IMR-90 (cell line): ENCODE results near the gene HYAL3. TPM values are rescaled to one million over a fixed set of nuclear protein-coding genes. Genes with fewer than 3 reads are reported as not detected.
A peak's percentile ranks its signal among the peaks of the same experiment; 100 is the strongest.

Experiments used
- ATAC-seq: fragments of 200-7000 bp; cut with Tn5 transposase; 2 replicates; pipeline ENCODE4 v1.9.1; 2020; ENCODE audit warnings: low read depth, mild to moderate bottlenecking, moderate library complexity
- BruUV-seq: library from RNA; stranded (reverse); fragments of 400-500 nt; replicated peaks from 2 replicates; lab custom pipeline; 2021; lab: Mats Ljungman, UMichigan
- CTCF ChIA-PET: fragments of 300-600 bp; formaldehyde crosslinking; extraction: SDS; loops from one replicate; lab custom pipeline; 2021; ENCODE audit warnings: antibody characterized with exemption; lab: Yijun Ruan, JAX
- POLR2A ChIA-PET: fragments of 300-600 bp; sonication (Branson Sonifier 250); formaldehyde crosslinking; loops from one replicate; lab custom pipeline; 2022; ENCODE audit warnings: antibody characterized with exemption; ENCODE audit not compliant: unreplicated experiment; lab: Charles Lee
- DNase-seq: peaks from one replicate; pipeline ENCODE4 v3.0.0; 2013
- H2AFZ ChIP-seq: replicated peaks from 2 replicates; pipeline ENCODE3; 2013; ENCODE audit warnings: low read length, mild to moderate bottlenecking; ENCODE audit not compliant: poor library complexity
- H2AK5ac ChIP-seq: 2 replicates; pipeline ENCODE4 v1.6.1; 2013; ENCODE audit warnings: low read depth, low read length, inconsistent platforms
- H2AK9ac ChIP-seq: replicated peaks from 2 replicates; pipeline ENCODE3; 2013; ENCODE audit warnings: mild to moderate bottlenecking, low read depth, low read length, moderate library complexity; ENCODE audit not compliant: poor library complexity
- H2BK120ac ChIP-seq: 2 replicates; pipeline ENCODE4 v1.6.1; 2013; ENCODE audit warnings: low read depth, low read length, inconsistent platforms
- H2BK15ac ChIP-seq: 3 replicates; pipeline ENCODE4 v1.6.1; 2013; ENCODE audit warnings: low read depth, low read length, inconsistent platforms
- H2BK20ac ChIP-seq: 2 replicates; pipeline ENCODE4 v1.6.1; 2013; ENCODE audit warnings: low read depth, mild to moderate bottlenecking, inconsistent platforms, low read length, moderate library complexity
- H2BK5ac ChIP-seq: 2 replicates; pipeline ENCODE4 v1.6.1; 2013; ENCODE audit warnings: mild to moderate bottlenecking, low read depth, low read length, inconsistent platforms; ENCODE audit not compliant: poor library complexity, severe bottlenecking
- H3K14ac ChIP-seq: replicated peaks from 2 replicates; pipeline ENCODE4 v1.6.1; 2013; ENCODE audit warnings: low read depth, low read length, inconsistent platforms
- H3K18ac ChIP-seq: 2 replicates; pipeline ENCODE4 v1.6.1; 2013; ENCODE audit warnings: low read depth, low read length, control low read depth
- H3K23ac ChIP-seq: 2 replicates; pipeline ENCODE4 v1.6.1; 2013; ENCODE audit warnings: low read depth, low read length, inconsistent platforms
- H3K27ac ChIP-seq: 2 replicates; pipeline ENCODE4 v1.5.1; 2013; ENCODE audit warnings: mild to moderate bottlenecking, control low read depth, low read length; ENCODE audit not compliant: insufficient read depth
- H3K27me3 ChIP-seq: 2 replicates; pipeline ENCODE4 v1.6.1; 2013; ENCODE audit warnings: low read length; ENCODE audit not compliant: control insufficient read depth, insufficient read depth
- H3K36me3 ChIP-seq: 2 replicates; pipeline ENCODE4 v1.6.1; 2013; ENCODE audit warnings: low read length, mixed read lengths; ENCODE audit not compliant: control insufficient read depth, insufficient read depth
- H3K4ac ChIP-seq: 2 replicates; pipeline ENCODE4 v1.6.1; 2013; ENCODE audit warnings: low read depth, low read length, inconsistent platforms
- H3K4me1 ChIP-seq: 2 replicates; pipeline ENCODE4 v1.6.1; 2013; ENCODE audit warnings: low read length, mixed read lengths; ENCODE audit not compliant: control insufficient read depth, insufficient read depth
- H3K4me2 ChIP-seq: 2 replicates; pipeline ENCODE4 v1.6.1; 2013; ENCODE audit warnings: low read depth, mild to moderate bottlenecking, control low read depth, low read length, moderate library complexity
- H3K4me3 ChIP-seq: 2 replicates; pipeline ENCODE4 v1.5.1; 2013; ENCODE audit warnings: low read depth, mild to moderate bottlenecking, control low read depth, low read length, moderate library complexity; ENCODE audit not compliant: insufficient read depth
- H3K56ac ChIP-seq: 2 replicates; pipeline ENCODE4 v1.6.1; 2013; ENCODE audit warnings: low read length, inconsistent platforms; ENCODE audit not compliant: insufficient read depth; ENCODE audit errors: extremely low read depth
- H3K79me1 ChIP-seq, 2 experiments: 2 replicates each; pipeline ENCODE4 v1.6.1; 2013; ENCODE audit warnings: low read length in 2 of 2, inconsistent platforms in 1 of 2, low read depth in 1 of 2
- H3K9ac ChIP-seq: 2 replicates; pipeline ENCODE4 v1.6.1; 2013; ENCODE audit warnings: low read depth, low read length, control low read depth
- H3K9me1 ChIP-seq: 2 replicates; pipeline ENCODE4 v1.6.1; 2013; ENCODE audit warnings: low read length, inconsistent platforms; ENCODE audit not compliant: insufficient read depth
- H3K9me3 ChIP-seq: 2 replicates; pipeline ENCODE4 v1.6.1; 2013; ENCODE audit warnings: low read length; ENCODE audit not compliant: control insufficient read depth, insufficient read depth
- H4K20me1 ChIP-seq: 2 replicates; pipeline ENCODE4 v1.6.1; 2013; ENCODE audit warnings: low read length, inconsistent platforms; ENCODE audit not compliant: insufficient read depth
- H4K5ac ChIP-seq: 2 replicates; pipeline ENCODE4 v1.6.1; 2013; ENCODE audit warnings: mild to moderate bottlenecking, low read depth, low read length, control low read depth
- H4K8ac ChIP-seq, 2 experiments: 2 replicates each; pipeline ENCODE4 v1.6.1; 2013; ENCODE audit warnings: low read depth in 2 of 2, low read length in 2 of 2, control low read depth in 1 of 2, inconsistent platforms in 1 of 2
- H4K91ac ChIP-seq: 2 replicates; pipeline ENCODE4 v1.6.1; 2013; ENCODE audit warnings: low read depth, low read length, inconsistent platforms; ENCODE audit not compliant: insufficient read depth
- MAZ ChIP-seq: IDR thresholded peaks from 2 replicates; pipeline ENCODE4 v1.6.1; 2012; ENCODE audit warnings: low read depth, mild to moderate bottlenecking, low read length, improper control_type of control experiment, moderate library complexity, borderline replicate concordance
- MXI1 ChIP-seq: IDR thresholded peaks from 2 replicates; pipeline ENCODE4 v1.6.1; 2012; ENCODE audit warnings: low read depth, mild to moderate bottlenecking, low read length, moderate library complexity, borderline replicate concordance
- WGBS, 2 experiments: methylation state at CpG; one replicate each; pipeline versions ENCODE4 v1.1.5 to v1.1.7; 2013; ENCODE audit warnings: missing lambda C conversion rate in 2 of 2; ENCODE audit not compliant: insufficient read length in 1 of 2; ENCODE audit errors: extremely low coverage in 2 of 2; 5-methylcytosine and 5-hydroxymethylcytosine counted together
- dilution Hi-C: fragments of 300-500 bp; cut with HindIII; formaldehyde crosslinking; loops from one replicate; pipeline ENCODE4 v1.14.3; 2018; ENCODE audit warnings: low sequenced_read_pairs; ENCODE audit not compliant: unreplicated experiment
- in situ Hi-C: fragments of 300-500 bp; cut with MboI; formaldehyde crosslinking; loops from 3 replicates; pipeline ENCODE4 v1.14.3; 2019; ENCODE audit warnings: low sequenced_read_pairs, inconsistent platforms, mixed read lengths
- intact Hi-C: fragments of 100-400 bp; cut with micrococcal nuclease; formaldehyde crosslinking; loops from 2 replicates; pipeline ENCODE4 v1.10.0; 2022
- polyA plus RNA-seq, 3 experiments: library from polyadenylated mRNA; depleted of rRNA; stranded (reverse); fragments of >200 nt; gene quantifications; 2 replicates each; pipeline ENCODE4 v1.2.3, GENCODE V29; 2012; ENCODE audit warnings: low replicate concordance in 1 of 3
- total RNA-seq: library from RNA; depleted of rRNA; stranded (reverse); fragments of >200 nt; gene quantifications from 2 replicates; pipeline ENCODE4 v1.2.3, GENCODE V29; 2012

Gene HYAL3
- total and polyA plus RNA-seq, 2 of the 4 experiments (the other 2 are of a cell fraction): 2.7 to 5.7 TPM

- Histone ChIP-seq H3K9me1 (peaks cover 39% of the 10 kb centered on the region), H3K4ac (peak within 1 kb of the TSS; percentile 100), H3K4me3 (peak within 1 kb of the TSS; percentile 31), H4K20me1 (no peaks in the 10 kb centered on the region), H3K18ac (peak within 1 kb of the TSS; percentile 68), H3K23ac (peak within 1 kb of the TSS; percentile 85), H2BK5ac (peak within 1 kb of the TSS; percentile 83), H3K9ac (peak within 1 kb of the TSS; percentile 77), H3K79me1 (peaks cover 3 to 45% of the 10 kb centered on the region in 2 experiments; a peak in 3 of 4 replicates), H2BK20ac (peak within 1 kb of the TSS; percentile 90), H3K14ac (peak within 1 kb of the TSS; percentile 98), H3K27me3 (no peaks in the 10 kb centered on the region), H3K4me1 (peaks cover 64% of the 10 kb centered on the region), H3K36me3 (peaks cover 2% of the 10 kb centered on the region; the same call in 1 of the 2 replicates), H4K8ac (peak within 1 kb of the TSS; percentile 56 to 98), H2BK15ac (peak within 1 kb of the TSS; percentile 95; the same call in 2 of the 3 replicates), H2BK120ac (peak within 1 kb of the TSS; percentile 95), H4K91ac (peak within 1 kb of the TSS; percentile 91), H4K5ac (peak within 1 kb of the TSS; percentile 79), H3K56ac (no peak within 1 kb of the TSS), H3K27ac (peak within 1 kb of the TSS; percentile 80), H3K4me2 (peak within 1 kb of the TSS; percentile 71), H3K9me3 (no peaks in the 10 kb centered on the region), H2AK9ac (peak within 1 kb of the TSS; percentile 95), H2AK5ac (peak within 1 kb of the TSS; percentile 100), H2AFZ (peak within 1 kb of the TSS; percentile 71)
- intact Hi-C loops: no loop called here
- DNase-seq: no peak
- peak; percentile 68 for TF ChIP-seq MAZ
- TF ChIP-seq MXI1: no peak
- dilution Hi-C loops: no loop called here
- ChIA-PET POLR2A (no interaction called here), CTCF (interaction anchor here (1.0 to 2.2 kb wide), 2 partner anchors 9 to 22 kb away, joined by 4 to 7 read pairs; no protein-coding TSS in a partner anchor)
- peak; percentile 16 for ATAC-seq
- BruUV-seq: no TSS peak
- 25% methylated on average over 7 of the region's 21 CpGs; no CpG with 5 or more reads in 1 of the 2 experiments for WGBS, 2 experiments
- in situ Hi-C loops: no loop called here
Measured at GRCh38 chr3:50268703-50269451, 30.3 kb downstream of the HYAL3 start, which contains the start of gene SEMA3B. Gene SEMA3B, plus strand, starts transcription at chr3:50269147. Its CDS starts 94 bp downstream, at chr3:50269241.
